ENCODE results near the gene CFHR4. TPM values are rescaled to one million over a fixed set of nuclear protein-coding genes. Genes with fewer than 3 reads are reported as not detected.
"Not testable (repeated sequence)": the region's sequence is repeated elsewhere in the genome, so short reads cannot be mapped to it uniquely, and the experiment has no call there.

CFHR4 gene
- total and polyA plus RNA-seq, 3 experiments from 2014 or later: not detected

- Histone ChIP-seq H3K4me1 (ENCODE audit: insufficient read depth, low read length) (no peaks in the 10 kb centered on the region), H3K36me3 (ENCODE audit: insufficient read depth, low read length) (no peaks in the 10 kb centered on the region), H3K27me3 (ENCODE audit: insufficient read depth, low read length, poor library complexity, severe bottlenecking) (no peaks in the 10 kb centered on the region), H3K4me3 (ENCODE audit: low read length) (no peak overlapping the region), H3K27ac (ENCODE audit: low read depth, low read length) (no peak overlapping the region), H3K9me3 (ENCODE audit: low read length) (no peaks in the 10 kb centered on the region)
- ChIA-PET CTCF (no interaction called here), POLR2A (no interaction called here)
- no peaks in the 10 kb centered on the region for H3K9me3 Mint-ChIP-seq
- H3K4me1 Mint-ChIP-seq: no peaks in the 10 kb centered on the region
- H3K36me3 Mint-ChIP-seq: no peaks in the 10 kb centered on the region
- no peak for DNase-seq
- H3K4me3 Mint-ChIP-seq: no peak overlapping the region
- no peak overlapping the region for H3K27ac Mint-ChIP-seq
- H3K27me3 Mint-ChIP-seq: peaks cover 0 to 1% of the 10 kb centered on the region in 2 donors
Measured at GRCh38 chr1:196910215-196910614, 22.4 kb downstream of the CFHR4 start.

DNA sequence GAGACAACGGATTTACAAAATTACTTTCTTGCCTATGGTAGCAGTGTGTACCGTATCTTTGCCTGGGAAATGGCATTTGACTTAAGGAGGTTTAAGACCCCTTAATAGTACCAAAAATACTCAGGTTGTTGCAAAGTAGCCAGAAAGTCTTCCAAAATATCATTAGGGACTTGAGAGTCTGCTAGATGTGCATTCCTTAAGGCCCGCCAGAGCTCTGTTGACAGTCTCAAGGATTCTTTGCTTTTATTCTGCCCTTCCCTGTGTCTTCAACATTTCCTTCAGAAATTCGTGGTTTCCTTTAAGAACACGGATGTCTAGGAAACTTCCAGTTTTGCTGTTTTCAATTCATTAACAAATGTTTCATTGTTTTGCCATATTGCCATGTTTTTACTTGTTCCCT lies 24.4 kb downstream of the CFHR4 start:
- H3K36me3 ChIP-seq (ENCODE audit: insufficient read depth, low read length); H3K4me1 ChIP-seq (ENCODE audit: insufficient read depth, low read length); CTCF ChIA-PET; H3K36me3 Mint-ChIP-seq; H3K4me3 Mint-ChIP-seq; H3K4me1 Mint-ChIP-seq; H3K27me3 Mint-ChIP-seq; H3K27ac ChIP-seq (ENCODE audit: low read depth, low read length); H3K4me3 ChIP-seq (ENCODE audit: low read length); H3K9me3 Mint-ChIP-seq; H3K27me3 ChIP-seq (ENCODE audit: insufficient read depth, low read length, poor library complexity, severe bottlenecking); DNase-seq; H3K27ac Mint-ChIP-seq; POLR2A ChIA-PET; H3K9me3 ChIP-seq (ENCODE audit: low read length): not testable (repeated sequence)

DNA sequence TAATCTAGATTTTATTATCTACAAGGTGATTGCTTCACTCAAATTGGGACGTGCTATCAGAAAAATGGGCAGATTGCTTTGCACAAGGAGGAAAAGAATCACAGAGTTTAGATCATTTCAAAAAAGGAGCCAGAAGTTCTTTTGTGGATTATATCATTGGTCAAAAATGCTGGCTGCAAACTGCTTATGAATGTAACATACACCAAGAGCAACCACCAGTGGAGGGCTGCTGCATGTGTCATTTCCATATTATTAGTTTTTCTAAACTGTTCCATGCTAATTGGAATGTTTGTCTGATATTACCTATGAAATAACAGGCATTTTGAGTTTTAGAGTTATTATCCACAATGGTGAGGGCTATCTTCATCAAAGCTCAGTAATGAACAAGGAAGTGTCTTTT lies 39.0 kb downstream of the CFHR4 start:
- H3K27me3 ChIP-seq (ENCODE audit: insufficient read depth, low read length, poor library complexity, severe bottlenecking); POLR2A ChIA-PET; H3K36me3 Mint-ChIP-seq; H3K27ac ChIP-seq (ENCODE audit: low read depth, low read length); H3K4me3 ChIP-seq (ENCODE audit: low read length); H3K27ac Mint-ChIP-seq; H3K36me3 ChIP-seq (ENCODE audit: insufficient read depth, low read length); H3K4me3 Mint-ChIP-seq; H3K4me1 Mint-ChIP-seq; H3K9me3 Mint-ChIP-seq; H3K4me1 ChIP-seq (ENCODE audit: insufficient read depth, low read length); H3K27me3 Mint-ChIP-seq; CTCF ChIA-PET; H3K9me3 ChIP-seq (ENCODE audit: low read length); DNase-seq: not testable (repeated sequence)

DNA sequence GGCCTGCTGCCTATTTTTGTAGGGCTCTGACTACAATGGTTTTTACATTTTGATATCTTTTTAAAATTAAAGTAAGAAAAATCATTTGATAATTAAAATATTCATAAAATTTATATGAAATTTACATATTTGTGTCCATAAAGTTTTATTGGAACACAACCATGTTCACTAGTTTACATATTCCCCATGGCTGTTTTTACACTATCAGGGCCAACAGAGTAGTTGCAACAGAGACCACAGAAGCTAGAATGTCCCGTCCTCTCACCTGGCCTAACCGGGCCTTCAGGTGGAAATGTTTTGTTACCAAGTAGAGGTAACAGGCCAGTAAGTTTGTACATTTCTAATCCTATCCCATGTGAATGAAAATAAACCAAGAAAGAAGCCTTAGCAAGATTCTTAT lies 45.0 kb downstream of the CFHR4 start:
- H3K9me3 Mint-ChIP-seq; CTCF ChIA-PET; H3K27ac ChIP-seq (ENCODE audit: low read depth, low read length); H3K4me3 ChIP-seq (ENCODE audit: low read length); H3K9me3 ChIP-seq (ENCODE audit: low read length); POLR2A ChIA-PET; H3K27me3 ChIP-seq (ENCODE audit: insufficient read depth, low read length, poor library complexity, severe bottlenecking); H3K27ac Mint-ChIP-seq; H3K36me3 ChIP-seq (ENCODE audit: insufficient read depth, low read length); H3K36me3 Mint-ChIP-seq; H3K4me1 Mint-ChIP-seq; DNase-seq; H3K4me1 ChIP-seq (ENCODE audit: insufficient read depth, low read length); H3K27me3 Mint-ChIP-seq; H3K4me3 Mint-ChIP-seq: not testable (repeated sequence)

GRCh38 chr1:196933531-196934189 lies 45.8 kb downstream of the CFHR4 start:
- H3K4me1 Mint-ChIP-seq: no peaks in the 10 kb centered on the region
- H3K27ac Mint-ChIP-seq: no peak overlapping the region
- peaks cover 0 to 3% (median 0%) of the 10 kb centered on the region in 5 donors for H3K9me3 Mint-ChIP-seq
- no peak overlapping the region for H3K27ac ChIP-seq (ENCODE audit: low read depth, low read length)
- no peaks in the 10 kb centered on the region for H3K36me3 ChIP-seq (ENCODE audit: insufficient read depth, low read length)
- no peaks in the 10 kb centered on the region for H3K9me3 ChIP-seq (ENCODE audit: low read length)
- H3K27me3 ChIP-seq (ENCODE audit: insufficient read depth, low read length, poor library complexity, severe bottlenecking): no peaks in the 10 kb centered on the region
- no peak overlapping the region for H3K4me3 ChIP-seq (ENCODE audit: low read length)
- H3K36me3 Mint-ChIP-seq: no peaks in the 10 kb centered on the region
- H3K4me3 Mint-ChIP-seq: no peak overlapping the region
- POLR2A ChIA-PET: no interaction called here
- no peaks in the 10 kb centered on the region for H3K4me1 ChIP-seq (ENCODE audit: insufficient read depth, low read length)
- CTCF ChIA-PET: no interaction called here
- peaks cover 0 to 4% of the 10 kb centered on the region in 2 donors for H3K27me3 Mint-ChIP-seq
- no peak for DNase-seq

DNA sequence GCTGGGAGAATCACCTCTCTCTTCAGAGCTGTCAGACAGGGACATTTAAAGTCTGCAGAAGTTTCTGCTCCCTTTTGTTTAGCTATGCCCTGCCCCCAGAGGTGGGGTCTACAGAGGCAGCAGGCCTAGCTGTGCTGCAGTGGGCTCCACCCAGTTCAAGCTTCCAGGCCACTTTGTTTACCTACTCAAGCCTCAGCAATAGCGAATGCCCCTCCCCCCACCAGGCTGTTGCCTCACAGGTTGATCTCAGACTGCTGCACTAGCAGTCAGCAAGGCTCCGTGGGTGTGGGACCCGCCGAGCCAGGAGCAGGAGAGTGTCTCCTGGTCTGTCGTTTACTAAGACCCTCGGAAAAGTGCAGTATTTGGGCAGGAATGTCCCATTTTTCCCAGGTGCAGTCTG lies 53.6 kb downstream of the CFHR4 start:
- H3K27ac ChIP-seq (ENCODE audit: low read depth, low read length); H3K4me3 ChIP-seq (ENCODE audit: low read length); POLR2A ChIA-PET; H3K4me1 Mint-ChIP-seq; H3K27me3 Mint-ChIP-seq; H3K9me3 ChIP-seq (ENCODE audit: low read length); H3K9me3 Mint-ChIP-seq; H3K27me3 ChIP-seq (ENCODE audit: insufficient read depth, low read length, poor library complexity, severe bottlenecking); H3K4me3 Mint-ChIP-seq; H3K4me1 ChIP-seq (ENCODE audit: insufficient read depth, low read length); CTCF ChIA-PET; H3K36me3 ChIP-seq (ENCODE audit: insufficient read depth, low read length); H3K27ac Mint-ChIP-seq; DNase-seq; H3K36me3 Mint-ChIP-seq: not testable (repeated sequence)

- H3K27me3 Mint-ChIP-seq; H3K4me3 ChIP-seq (ENCODE audit: low read length); H3K9me3 Mint-ChIP-seq; H3K4me3 Mint-ChIP-seq; H3K27ac Mint-ChIP-seq; H3K27ac ChIP-seq (ENCODE audit: low read depth, low read length); H3K9me3 ChIP-seq (ENCODE audit: low read length); H3K27me3 ChIP-seq (ENCODE audit: insufficient read depth, low read length, poor library complexity, severe bottlenecking); POLR2A ChIA-PET; H3K4me1 Mint-ChIP-seq; H3K36me3 ChIP-seq (ENCODE audit: insufficient read depth, low read length); CTCF ChIA-PET; DNase-seq; H3K4me1 ChIP-seq (ENCODE audit: insufficient read depth, low read length); H3K36me3 Mint-ChIP-seq: not testable (repeated sequence)
Measured at GRCh38 chr1:196943568-196943967, 55.7 kb downstream of the CFHR4 start, which contains the start of gene CFHR2. Gene CFHR2, plus strand, starts transcription at chr1:196943738. Its CDS starts 143 bp downstream, at chr1:196943881.

DNA sequence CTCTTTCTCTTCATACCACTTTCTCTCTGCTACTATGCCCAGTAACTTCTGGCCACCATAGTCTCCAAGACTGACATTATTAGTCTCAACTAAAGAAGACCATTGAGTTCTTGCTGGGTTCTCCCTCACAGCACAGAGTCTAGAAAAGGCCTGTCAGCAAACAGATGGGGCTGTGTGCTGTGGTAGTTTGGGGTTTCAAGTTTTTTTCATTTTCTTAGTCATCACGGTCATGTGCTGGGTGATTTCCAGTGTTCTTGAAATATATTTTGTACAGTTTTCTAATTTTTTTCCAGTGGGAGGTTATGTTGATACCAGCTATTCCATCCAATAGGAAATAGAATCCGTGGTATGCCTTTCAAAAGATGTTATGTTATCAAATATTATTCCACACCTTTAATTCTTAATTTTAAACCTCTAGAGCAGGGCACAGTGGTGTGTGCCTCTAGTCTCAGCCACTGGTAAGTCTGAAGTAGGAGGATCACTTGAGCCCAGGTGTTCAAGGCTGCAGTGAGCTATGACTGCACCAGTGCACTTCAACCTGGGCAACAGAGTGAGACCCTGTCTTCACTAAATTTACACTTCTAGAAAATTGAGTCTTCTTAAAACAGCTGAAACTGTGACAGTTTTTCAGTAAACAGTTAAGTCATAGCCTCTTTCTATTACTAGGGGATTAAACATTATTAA lies 64.0 kb downstream of the CFHR4 start:
- Histone ChIP-seq H3K9me3 (ENCODE audit: low read length) (no peaks in the 10 kb centered on the region), H3K36me3 (ENCODE audit: insufficient read depth, low read length) (no peaks in the 10 kb centered on the region), H3K4me1 (ENCODE audit: insufficient read depth, low read length) (no peaks in the 10 kb centered on the region), H3K4me3 (ENCODE audit: low read length) (no peak overlapping the region), H3K27me3 (ENCODE audit: insufficient read depth, low read length, poor library complexity, severe bottlenecking) (no peaks in the 10 kb centered on the region), H3K27ac (ENCODE audit: low read depth, low read length) (no peak overlapping the region)
- Mint-ChIP-seq H3K4me1 (no peaks in the 10 kb centered on the region), H3K36me3 (no peaks in the 10 kb centered on the region), H3K27me3 (peaks cover 0 to 2% of the 10 kb centered on the region in 2 donors), H3K4me3 (no peak overlapping the region), H3K27ac (no peak overlapping the region), H3K9me3 (peaks cover 0 to 4% (median 0%) of the 10 kb centered on the region in 5 donors)
- no peak for DNase-seq
- CTCF ChIA-PET: no interaction called here
- POLR2A ChIA-PET: no interaction called here
